Measurements from ENCODE around the gene PDIA5.

Gene PDIA5

DNA sequence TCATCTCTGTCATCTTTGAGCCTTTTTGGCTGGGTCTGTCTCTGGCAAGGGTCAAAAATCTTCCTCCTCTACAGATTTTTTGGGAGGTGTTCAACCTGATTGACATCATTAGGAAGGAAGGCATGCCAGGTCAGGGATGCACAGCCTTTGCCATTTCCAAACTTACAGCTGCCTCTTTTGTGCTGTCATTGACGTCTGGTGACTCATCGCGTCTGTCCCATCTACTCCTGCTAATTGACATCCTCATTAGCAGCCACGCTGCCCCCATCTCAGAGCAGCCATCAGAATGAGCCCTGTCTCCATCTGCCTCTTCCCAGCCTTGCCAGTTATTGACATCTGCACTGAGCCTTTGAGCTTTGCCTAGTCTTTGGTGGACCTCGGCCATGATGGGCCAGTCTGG, 53.0 kb downstream of the PDIA5 start:
- DNase-seq (ENCODE audit: low spot score) = no peak

DNA sequence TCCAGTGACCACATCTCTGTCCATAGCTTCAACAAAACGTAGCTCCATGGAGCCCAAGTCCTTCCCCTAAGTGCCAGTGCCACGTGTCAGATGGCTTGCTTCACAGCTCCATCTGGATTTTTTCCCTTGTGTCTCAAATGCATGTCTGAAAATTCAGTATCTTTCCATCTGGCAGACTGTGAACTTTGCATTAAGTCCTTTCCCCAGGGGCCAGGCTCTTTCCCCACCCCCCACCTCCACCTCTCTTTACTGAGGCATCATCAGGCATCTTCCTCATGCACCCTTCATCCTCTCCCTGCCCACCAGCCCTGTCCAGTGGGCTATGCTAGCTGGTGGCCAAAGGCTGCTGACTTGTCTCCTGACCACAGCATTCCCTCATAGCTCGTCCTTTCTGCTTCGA, 53.7 kb downstream of the PDIA5 start:
- no peak for DNase-seq (ENCODE audit: low spot score)

DNA sequence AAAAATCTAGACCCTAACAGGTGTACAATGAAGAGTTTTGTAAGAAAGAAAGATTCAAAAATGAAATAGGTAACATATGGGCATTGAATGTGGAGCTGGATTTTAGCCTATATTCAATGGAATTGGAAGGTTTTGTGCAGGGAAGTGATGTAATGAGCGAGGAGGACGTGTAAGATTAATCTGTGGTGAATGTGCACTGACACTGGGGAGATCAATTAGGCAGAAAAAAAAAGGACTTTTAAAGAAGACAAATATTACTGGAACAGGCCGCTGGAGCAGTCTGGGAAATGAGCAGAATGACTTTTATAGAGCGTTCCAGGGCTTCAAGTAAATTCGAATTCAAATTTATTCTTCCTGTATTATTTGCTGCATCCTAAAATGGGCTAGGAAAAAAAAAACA, 55.2 kb downstream of the PDIA5 start:
- no peak for DNase-seq (ENCODE audit: low spot score)

DNA sequence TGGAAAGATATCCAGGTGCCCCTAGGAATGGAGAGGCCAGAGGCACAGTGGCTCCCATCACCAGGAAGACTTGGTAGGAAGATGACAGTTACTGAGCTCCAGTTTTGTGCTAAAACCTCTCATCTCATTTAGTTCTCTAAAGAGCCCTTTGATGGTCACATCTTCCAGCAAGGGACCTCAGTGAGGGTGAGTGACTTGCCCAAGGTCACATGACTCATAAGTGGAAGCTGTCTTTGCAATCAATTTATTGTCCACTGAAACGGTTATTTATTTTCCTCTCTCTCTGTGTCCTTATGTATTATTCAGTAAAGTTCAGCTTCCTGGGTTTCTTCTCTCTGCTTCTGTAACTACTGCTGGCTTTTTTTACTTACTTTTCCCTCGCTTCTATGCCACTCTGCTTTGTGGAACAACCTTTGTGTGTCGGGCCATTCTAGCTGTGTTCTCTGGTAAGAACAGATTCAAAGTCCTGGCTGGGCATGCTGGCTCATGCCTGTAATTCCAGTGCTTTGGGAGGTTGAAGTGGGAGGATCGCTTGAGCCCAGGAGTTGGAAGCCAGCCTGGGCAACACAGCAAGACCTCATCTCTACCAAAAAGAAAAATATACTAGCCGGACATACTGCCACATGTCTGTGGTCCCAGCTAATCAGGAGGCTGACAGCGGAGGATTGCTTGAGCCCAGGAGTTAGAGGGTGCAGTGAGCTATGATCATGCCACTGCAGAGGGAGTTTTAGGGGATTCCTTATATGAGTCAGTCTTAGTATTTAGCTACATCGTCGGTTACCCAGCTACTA, 55.9 kb downstream of the PDIA5 start:
- no peak for DNase-seq (ENCODE audit: low spot score)

DNA sequence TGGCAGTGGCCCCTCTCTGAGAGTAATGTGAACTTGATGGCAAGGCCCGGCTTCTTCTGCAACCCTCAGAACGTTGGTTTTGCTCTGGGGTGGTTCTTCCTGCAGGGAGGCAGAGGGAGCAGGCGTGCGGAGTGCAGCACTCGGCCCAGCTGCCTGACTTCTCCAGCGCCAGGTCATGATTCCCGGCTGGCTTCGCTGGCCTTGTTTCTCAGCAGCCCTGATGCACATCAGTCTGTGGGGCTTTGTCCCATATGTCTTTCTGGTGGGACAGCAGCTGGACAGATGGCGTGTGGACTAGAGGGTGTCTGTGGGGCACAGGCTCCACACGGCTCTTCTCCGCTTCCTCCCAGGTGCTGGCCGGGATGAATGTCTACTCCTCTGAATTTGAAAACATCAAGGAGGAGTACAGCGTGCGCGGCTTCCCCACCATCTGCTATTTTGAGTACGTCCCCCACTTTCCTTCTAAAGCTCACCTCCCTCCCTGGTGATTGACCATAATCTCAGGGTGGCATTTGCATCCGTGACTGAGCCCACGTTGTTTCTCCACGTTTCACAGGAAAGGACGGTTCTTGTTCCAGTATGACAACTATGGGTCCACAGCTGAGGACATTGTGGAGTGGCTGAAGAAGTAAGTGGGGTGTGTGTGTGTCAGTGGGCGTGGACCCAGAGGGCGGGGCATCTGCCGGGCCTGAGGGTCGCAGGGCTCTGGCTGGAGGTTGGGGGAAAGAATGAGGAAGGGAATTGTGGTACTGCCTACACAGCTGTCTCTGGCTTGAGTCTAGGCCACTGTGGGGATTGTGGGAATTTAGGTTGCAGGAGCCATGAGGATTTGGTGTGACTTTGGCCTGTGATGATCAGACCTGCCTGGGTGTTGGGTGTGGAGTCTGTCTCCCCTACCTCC, 57.1 kb downstream of the PDIA5 start:
- no peak for DNase-seq (ENCODE audit: low spot score)

DNA sequence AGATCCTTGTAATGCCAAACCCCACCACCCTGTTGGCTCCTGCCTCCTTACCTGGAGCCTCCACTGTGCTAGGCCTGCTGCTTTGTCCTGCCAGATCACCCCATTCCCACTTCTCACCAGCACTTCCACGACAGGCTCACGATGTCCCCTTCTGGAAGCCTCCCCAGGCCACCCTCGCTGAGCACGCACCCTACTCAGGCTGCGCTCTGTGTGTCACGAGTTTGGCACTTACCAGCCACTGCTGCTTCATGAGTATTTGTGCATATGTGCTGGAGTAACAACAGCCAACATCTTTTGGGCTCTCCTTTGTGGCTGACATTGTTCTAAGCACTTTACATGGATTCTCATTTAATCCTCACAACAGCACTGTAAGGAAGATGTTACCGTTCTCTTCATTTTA, 58.1 kb downstream of the PDIA5 start:
- DNase-seq (ENCODE audit: low spot score) = no peak

DNA sequence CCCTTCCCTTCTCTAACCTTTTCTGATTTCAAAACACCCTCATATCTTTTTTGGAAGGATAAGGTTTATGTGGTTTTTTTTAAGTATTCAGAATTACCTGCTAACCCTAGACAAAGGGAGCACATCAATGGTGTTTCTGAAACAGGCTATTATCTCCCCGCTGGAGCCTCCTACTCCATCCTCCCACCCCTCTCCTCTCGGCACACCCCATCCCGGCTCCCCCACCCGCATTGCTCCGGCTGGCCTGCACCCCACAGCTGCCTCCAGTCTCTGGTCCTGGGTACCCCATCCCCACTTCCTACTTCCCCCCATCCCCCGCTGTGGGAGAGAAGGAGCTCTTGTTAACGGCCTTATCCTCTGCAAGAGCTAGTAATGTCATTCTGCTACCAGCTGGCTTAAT, 59.2 kb downstream of the PDIA5 start:
- no peak for DNase-seq (ENCODE audit: low spot score)

DNA sequence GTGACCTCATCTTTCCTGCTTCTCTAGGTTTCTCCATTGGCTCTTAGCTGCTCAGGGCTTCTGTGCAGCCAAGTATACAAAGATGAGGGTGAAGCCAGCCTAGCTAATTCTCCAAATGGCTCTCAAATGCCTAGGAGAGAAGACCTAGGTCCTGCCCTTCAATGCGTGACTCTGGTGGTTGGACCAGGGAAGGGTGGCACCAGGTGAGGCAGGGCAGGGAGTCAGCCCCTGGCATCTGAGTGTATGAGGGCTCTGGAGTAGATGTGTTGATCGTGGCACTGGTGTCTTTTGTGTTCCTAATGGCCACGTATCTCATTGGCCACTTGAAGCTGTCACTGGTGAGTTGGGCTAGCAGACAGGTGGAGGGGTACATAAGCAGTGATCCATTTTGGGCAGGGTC, 59.8 kb downstream of the PDIA5 start:
- no peak for DNase-seq (ENCODE audit: low spot score)

DNA sequence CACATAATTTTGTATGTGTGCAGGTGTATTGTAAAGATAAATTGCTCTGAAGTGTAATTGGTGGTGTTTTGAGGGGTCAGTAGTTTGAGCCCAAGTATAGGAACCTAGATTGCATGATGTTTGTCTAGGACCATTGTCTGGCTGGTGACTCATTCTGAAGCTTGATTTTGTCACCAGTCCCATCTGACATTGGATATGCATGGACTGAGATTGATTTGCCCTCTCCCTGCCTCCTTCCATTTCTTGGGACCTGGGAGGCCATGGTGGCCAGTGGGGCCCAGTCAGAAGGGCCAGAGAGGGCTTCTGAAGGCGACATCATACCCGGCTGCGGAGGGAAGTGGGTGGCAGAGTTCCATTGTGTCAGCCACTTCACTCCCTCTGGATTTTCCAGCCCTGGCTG, 62.3 kb downstream of the PDIA5 start:
- no peak for DNase-seq (ENCODE audit: low spot score)

DNA sequence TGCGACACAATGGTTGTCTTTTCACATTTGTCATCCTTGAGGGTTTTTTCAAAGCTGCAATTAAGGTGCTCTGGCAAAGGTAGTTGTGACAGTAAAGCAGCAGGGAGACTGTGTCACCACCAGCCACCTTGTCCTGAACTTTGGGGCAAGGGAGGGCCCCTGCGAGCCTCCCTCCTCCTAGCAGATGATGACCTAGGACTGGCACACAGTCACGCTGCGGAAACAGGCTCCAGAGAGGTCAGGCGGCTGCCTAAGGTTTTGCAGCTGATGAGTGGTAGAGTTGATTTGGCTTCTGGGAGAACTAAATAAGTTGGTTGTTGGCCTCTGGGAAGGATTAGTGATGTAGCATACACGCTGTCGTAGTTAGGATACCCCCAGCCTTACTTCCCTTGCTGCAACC, 62.7 kb downstream of the PDIA5 start:
- DNase-seq (ENCODE audit: low spot score) = no peak

DNA sequence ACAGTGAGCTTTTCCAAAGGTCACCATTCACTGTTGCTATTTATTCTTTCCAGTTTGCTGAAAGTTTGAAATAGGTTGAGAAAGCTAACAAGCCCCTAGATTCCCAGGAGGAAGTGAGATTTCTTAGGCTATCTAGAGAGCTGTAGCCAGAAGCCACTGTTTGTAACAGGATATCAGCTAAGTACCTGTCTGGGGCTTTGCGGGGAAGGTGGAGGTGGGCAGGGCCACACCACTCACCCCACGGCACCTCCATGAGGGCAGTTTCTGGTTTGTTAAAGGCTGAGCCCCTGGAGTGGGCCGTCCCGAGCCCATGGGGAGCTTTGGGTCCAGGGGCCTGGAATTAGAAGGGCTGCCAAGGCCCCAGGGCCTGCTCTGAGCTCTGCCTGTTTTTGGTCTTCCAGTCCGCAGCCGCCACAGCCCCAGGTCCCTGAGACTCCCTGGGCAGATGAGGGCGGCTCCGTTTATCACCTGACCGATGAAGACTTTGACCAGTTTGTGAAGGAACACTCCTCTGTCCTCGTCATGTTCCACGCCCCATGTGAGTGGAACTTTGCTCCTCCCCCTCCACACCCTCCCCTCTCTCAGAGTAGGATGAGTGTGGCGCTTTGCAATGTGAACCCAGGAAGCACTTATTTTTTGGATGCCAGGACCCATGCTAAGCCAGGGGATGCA, 63.4 kb downstream of the PDIA5 start:
- no peak for DNase-seq (ENCODE audit: low spot score)

DNA sequence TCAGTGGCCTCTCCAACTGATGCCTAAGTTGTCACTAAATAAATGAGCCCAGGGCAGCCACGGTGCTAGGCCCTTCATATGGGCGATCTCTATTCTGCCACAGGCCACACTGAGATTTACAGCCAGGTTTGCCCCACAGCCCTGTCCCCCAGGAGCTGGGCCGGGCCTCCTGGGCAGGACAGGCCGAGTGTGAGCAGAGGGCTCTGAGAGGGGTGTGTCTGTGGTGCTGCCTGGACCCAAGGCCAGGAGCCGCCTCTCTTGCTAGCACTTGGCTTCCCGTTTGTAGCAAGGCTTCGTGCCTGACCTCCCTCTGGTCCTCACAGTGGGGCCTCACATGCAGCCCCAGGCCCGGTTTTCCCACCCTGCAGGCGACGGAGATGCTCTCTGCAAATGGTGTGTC, 67.8 kb downstream of the PDIA5 start:
- no peak for DNase-seq (ENCODE audit: low spot score)

DNA sequence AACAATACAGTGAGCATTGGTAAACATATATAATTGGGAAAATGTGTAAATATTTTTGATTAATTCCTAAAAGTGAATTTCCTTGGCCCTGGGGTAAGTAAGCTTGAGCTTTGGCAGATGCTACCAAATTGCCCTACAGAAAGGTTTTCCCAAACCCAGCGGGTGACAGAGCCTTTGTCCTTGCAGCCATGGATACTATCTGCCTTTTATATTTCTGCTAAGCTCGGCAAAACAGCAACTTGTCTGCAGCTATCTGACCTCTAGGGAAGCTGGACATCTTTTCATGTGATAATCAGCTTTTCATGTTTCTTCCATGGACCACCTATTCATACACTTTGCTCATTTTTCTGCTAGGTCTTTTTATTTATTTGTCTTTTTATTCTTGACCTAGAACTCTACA, 70.2 kb downstream of the PDIA5 start:
- no peak for DNase-seq (ENCODE audit: low spot score)

DNA sequence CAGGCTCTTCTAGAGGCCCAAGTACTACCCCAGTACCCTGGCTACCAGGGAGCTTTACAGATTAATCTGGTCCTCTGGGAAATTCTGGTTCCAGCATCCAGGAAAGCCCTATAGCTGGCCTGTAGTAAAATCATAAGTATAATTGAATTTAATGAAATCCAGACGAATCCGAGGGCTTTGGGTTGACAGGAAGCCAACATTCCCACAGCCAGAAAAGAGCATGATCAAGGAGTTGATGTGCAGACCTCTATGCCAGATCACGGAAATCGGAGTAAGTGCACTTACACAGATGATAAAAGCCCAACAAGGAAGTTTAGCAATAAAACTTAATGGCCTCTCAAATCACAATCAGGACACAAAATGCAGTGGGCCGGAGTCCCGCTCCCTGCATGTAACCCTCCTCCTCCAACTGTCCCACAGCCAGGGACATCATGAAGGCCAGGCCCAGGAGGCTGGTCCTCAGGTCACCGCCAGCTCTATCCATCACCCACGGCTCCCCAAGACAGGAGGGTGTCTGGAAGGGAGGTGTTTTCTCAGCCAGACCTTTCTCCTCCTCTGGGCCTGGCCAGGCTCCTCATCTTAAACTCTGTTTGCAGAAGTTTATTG, 72.1 kb downstream of the PDIA5 start:
- no peak for DNase-seq (ENCODE audit: low spot score)

DNA sequence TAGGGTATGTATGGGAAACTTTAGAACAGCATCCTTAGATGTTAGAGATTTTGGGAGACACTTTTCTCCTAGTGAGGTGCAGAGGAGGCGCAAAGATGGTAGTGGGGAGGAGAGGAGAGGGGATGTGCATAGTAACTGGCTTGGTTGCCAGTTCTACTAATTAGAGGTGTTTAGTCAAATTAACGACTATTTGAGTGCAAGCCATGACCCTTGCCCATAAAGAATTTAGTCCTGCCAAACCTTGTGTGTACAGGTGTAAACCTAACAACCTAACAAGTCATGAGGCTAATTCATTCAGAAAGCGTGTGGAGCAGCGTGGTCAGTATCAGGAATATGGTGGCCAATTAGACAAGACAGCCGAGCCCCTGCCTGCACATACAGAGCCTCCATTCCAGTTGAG, 72.7 kb downstream of the PDIA5 start:
- no peak for DNase-seq (ENCODE audit: low spot score)

DNA sequence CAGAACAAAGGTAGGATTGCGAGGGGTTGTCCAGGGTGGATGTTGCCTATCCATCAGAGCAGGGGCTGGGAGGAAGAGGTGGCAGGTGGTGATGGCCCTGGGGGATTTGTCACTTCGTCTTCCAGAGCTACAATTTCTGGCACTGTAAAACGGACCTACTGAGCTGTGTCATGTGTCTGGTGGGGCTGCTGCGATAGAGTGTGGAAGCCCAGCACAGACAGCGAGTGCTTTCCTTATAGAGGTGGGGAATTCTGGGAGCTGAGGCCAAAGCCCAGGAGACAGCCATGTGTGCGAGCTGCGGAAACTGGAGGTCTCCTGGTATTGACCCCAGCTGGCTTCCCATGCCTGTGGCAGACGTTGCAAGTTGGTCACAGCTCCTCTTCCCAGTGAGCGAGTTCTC, 73.7 kb downstream of the PDIA5 start:
- DNase-seq (ENCODE audit: low spot score) = no peak

DNA sequence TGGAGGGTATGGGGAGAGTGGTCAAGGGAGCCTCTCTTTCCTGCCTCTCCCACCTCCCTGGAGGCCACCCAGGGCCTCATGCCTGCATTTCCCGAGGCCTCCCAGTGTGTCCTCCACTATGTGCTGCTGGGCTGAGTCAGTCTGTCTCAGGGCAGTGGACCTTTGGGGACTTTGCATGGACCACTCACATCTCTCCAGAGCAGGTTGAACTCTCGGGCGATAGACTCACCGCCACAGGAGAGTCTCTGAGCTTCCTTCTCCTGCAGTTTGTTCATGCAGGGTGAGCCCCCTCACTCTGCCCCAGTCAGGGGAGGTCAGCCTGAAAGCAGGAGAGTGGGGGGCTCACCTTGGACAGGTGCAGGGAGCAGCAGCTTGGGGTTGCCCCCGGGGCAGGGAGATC, 74.5 kb downstream of the PDIA5 start:
- no peak for DNase-seq (ENCODE audit: low spot score)

DNA sequence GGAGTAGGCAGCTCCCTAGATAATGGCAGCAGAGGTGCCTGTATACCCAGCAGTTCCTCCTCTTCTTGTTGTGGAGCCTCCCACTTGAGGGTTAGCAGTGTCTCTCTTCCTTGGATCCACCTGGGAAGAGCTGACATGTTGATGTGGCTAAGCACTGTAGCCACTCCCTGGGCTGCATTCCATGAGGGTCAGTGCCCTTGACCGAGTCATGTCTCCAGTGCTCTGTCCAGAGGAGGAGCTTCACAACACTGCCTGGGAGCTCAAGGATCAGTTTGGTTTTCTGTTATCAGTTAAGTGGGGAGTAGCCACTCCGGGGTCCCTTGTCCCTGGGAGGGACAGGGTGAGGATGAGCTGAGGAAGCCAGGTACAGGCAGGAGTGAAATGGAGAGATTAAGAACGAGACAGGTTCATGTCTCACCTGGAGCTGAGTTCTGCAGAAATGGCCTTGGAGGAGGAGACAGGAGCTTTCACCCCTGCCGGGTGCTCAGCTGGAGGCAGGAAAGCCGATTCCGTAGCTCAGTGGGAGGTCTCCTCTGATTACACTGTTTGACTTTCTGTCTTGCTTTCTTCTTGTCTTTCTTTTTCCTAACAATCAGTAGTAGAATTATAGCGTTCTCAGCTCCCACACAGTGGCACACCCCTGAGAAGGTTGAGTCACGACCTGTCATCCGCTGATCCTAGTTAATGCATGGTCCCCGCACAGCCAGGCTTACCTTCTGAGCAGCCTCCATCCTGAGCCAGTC, 77.0 kb downstream of the PDIA5 start:
- peak; percentile 50 for DNase-seq (ENCODE audit: low spot score)

DNA sequence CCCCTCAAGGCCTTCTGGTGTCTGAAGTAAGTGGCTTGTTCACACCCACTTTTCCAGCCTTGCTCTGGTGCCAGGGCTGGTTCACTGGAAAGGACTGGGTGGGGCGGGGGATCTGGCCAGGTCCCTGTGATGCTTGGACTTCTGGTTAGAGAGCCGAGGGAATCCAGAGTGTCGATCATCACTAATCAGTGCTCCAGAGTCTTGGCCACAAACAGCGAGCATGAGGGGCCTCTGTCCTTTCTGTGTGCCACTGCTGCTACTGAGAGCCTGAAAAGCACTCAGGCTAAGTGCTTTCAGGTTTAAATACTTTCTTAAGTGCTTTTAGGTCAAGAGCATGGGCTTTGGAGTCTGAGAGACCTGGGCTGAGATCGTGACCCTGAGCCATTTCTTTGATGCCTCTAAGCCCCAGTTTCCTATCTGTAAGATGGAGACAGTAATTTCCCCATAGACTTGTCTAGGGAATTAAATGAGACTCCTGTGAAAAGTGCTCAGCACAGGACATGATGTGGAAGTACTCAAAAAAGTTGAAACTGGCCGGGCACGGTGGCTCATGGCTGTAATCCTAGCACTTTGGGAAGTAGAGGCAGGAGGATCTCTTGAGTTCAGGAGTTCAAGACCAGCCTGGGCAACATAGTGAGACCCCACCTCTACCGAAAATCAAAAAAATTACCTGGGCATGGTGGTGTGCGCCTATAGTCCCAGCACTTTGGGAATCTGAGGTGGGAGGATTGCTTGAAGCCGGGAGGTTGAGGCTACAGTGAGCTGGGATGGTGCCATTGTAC, 81.1 kb downstream of the PDIA5 start:
- DNase-seq (ENCODE audit: low spot score) = no peak

DNA sequence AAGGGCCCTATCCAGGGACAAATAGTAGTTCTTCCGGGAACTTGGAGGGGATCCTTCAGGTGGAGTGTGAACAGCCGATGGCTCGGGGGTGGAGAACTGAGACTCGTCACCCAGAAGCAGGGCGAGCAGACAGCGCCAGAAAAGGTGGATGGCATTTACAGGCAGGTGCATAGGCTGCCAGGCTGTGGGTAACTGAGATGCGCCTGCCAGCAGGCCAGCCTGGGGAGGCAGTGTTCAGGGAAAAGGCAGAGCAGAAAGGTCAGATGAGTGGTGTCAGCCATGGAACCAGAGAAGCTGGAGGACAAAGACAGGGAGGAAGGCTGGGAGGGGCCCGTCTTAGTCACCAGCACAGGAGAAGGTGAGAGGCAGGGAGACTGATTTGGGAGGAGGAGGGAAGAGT, 81.9 kb downstream of the PDIA5 start:
- DNase-seq (ENCODE audit: low spot score) = no peak

DNA sequence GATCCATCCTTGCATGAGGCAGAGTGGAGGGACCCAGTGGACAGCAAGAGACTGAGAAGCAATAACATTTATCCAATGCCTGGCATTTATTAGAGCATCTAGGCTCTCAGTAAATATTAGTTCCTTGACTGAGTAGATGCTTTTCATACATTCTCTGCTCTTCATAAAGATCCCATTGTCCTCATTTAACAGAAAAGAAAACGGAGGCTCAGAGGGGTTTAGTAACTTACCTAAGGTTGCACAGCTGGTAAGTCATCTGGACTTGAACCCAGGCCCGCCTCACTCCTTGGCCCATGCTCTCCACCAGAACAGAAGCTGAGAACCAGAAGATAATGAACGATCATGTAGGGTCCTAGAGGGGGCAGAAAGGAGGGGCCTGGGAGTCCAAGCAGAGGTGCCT, 82.7 kb downstream of the PDIA5 start:
- no peak for DNase-seq (ENCODE audit: low spot score)
